Body of pancreas (tissue), 4 donors: ENCODE measurements around the gene PCSK6.

Experiments
- POLR2A ChIP-seq, 3 donors: fragments of 450-650 bp; IDR thresholded peaks; one replicate each; pipeline ENCODE4 v1.6.1; 2016; ENCODE audit warnings: antibody characterized with exemption in 3 of 3, mild to moderate bottlenecking in 2 of 3
- TF ChIP-seq, protein P1 (sequence below), 7 experiments: fragments of 450-650 bp in 4 of 7; fragments of 200-600 bp in 3 of 7; sonication (generic) in 3 of 7; IDR thresholded peaks; one replicate each; pipeline ENCODE4 v1.5.1; 2016 to 2019; ENCODE audit warnings: antibody characterized with exemption in 7 of 7

DNA sequence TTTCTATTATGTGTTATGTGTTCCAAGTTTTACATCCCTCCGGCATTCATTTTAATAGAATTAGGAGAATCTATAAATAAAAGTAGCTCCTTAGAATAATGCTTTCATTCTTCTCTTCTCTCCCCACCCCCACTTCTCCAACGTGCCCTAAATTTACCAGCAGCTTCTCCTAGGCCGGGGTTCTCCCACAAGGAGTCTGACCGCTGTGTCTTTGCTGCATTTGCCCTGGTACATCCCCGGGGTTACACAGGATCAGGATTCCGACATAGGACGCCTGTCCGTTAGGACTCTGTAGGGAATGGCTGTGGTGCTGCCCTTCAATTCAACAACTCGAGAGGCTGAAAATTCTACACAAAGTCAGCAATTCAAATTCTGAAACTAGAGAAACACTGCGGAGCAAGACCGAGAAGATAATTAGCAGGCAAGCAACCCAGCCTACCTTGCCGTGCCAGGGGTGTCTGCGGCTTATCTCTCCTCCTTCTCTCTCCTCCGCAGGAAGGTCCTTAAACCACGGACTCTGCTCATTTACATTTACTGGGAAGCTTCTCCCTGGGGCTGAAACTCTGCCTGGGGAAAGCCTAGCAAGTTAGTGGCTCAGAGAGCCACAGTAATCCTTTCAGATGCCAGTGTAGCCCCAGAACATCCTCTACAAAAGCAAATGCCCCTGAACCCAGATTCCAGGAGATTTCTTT, 18.8 kb downstream of the PCSK6 start:
- TF ChIP-seq, protein P1, sequence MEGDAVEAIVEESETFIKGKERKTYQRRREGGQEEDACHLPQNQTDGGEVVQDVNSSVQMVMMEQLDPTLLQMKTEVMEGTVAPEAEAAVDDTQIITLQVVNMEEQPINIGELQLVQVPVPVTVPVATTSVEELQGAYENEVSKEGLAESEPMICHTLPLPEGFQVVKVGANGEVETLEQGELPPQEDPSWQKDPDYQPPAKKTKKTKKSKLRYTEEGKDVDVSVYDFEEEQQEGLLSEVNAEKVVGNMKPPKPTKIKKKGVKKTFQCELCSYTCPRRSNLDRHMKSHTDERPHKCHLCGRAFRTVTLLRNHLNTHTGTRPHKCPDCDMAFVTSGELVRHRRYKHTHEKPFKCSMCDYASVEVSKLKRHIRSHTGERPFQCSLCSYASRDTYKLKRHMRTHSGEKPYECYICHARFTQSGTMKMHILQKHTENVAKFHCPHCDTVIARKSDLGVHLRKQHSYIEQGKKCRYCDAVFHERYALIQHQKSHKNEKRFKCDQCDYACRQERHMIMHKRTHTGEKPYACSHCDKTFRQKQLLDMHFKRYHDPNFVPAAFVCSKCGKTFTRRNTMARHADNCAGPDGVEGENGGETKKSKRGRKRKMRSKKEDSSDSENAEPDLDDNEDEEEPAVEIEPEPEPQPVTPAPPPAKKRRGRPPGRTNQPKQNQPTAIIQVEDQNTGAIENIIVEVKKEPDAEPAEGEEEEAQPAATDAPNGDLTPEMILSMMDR (IDR thresholded peaks at IDR 0.05) = no peak
- TF ChIP-seq POLR2A (IDR thresholded peaks at IDR 0.05) = no peak
